ENCODE measurements around the gene MED12. TPM values are rescaled to one million over a fixed set of nuclear protein-coding genes. Genes with fewer than 3 reads are reported as not detected.

The MED12 gene
- total RNA-seq, 1 donor from 2014 or later, result 23.2 TPM

- intact Hi-C loops (cut with micrococcal nuclease), result no loop called here
- no peak overlapping the region for H3K27ac ChIP-seq (replicated peaks)
Measured at GRCh38 chrX:71183341-71183740, 64.9 kb downstream of the MED12 start.

GRCh38 chrX:71184092-71184491, 65.7 kb downstream of the MED12 start:
- intact Hi-C loops (cut with micrococcal nuclease), result no loop called here
- DNase-seq, result no peak
- H3K4me3 ChIP-seq, result no peak overlapping the region
- no peak overlapping the region for H3K27ac ChIP-seq (replicated peaks)
- no peak for TF ChIP-seq CTCF (IDR thresholded peaks at IDR 0.05; ENCODE audit: borderline replicate concordance)
- H3K27me3 ChIP-seq (ENCODE audit: low read depth), result no peaks in the 10 kb centered on the region
- peaks cover 6% of the 10 kb centered on the region for H3K4me1 ChIP-seq
- H3K9me3 ChIP-seq (replicated peaks), result no peaks in the 10 kb centered on the region
- H3K36me3 ChIP-seq, result no peaks in the 10 kb centered on the region

More at GRCh38 chrX:71183341-71183740, 64.9 kb downstream of the MED12 start:
- TF ChIP-seq CTCF (IDR thresholded peaks at IDR 0.05; ENCODE audit: borderline replicate concordance), result no peak
- DNase-seq, result no peak
- Histone ChIP-seq H3K27me3 (ENCODE audit: low read depth) (no peaks in the 10 kb centered on the region), H3K4me1 (peaks cover 6% of the 10 kb centered on the region), H3K9me3 (replicated peaks) (no peaks in the 10 kb centered on the region), H3K36me3 (no peaks in the 10 kb centered on the region), H3K4me3 (no peak overlapping the region)

GRCh38 chrX:71184803-71185495, 66.6 kb downstream of the MED12 start:
- intact Hi-C loops (cut with micrococcal nuclease), result no loop called here
- Histone ChIP-seq H3K4me1 (peaks cover 6% of the 10 kb centered on the region), H3K9me3 (replicated peaks) (no peaks in the 10 kb centered on the region), H3K4me3 (no peak overlapping the region), H3K36me3 (no peaks in the 10 kb centered on the region), H3K27ac (replicated peaks) (no peak overlapping the region), H3K27me3 (ENCODE audit: low read depth) (no peaks in the 10 kb centered on the region)
- TF ChIP-seq CTCF (IDR thresholded peaks at IDR 0.05; ENCODE audit: borderline replicate concordance), result no peak
- DNase-seq, result no peak

- no peaks in the 10 kb centered on the region for H3K36me3 ChIP-seq
- no peaks in the 10 kb centered on the region for H3K9me3 ChIP-seq (replicated peaks)
- no peak overlapping the region for H3K4me3 ChIP-seq
- no peak for TF ChIP-seq CTCF (IDR thresholded peaks at IDR 0.05; ENCODE audit: borderline replicate concordance)
- no peaks in the 10 kb centered on the region for H3K27me3 ChIP-seq (ENCODE audit: low read depth)
- no peak for DNase-seq
- H3K4me1 ChIP-seq, result no peaks in the 10 kb centered on the region
- intact Hi-C loops (cut with micrococcal nuclease), result no loop called here
- H3K27ac ChIP-seq (replicated peaks), result no peak overlapping the region
Measured at GRCh38 chrX:71191248-71191647, 72.9 kb downstream of the MED12 start.

Other genes with a start within 250 kb of the MED12 start
- not detected for gene TEX11, start 209.9 kb upstream of the MED12 start, total RNA-seq
- not detected for gene SLC7A3, start 187.5 kb upstream of the MED12 start, total RNA-seq
- 42.7 TPM for gene SNX12, start 50.3 kb upstream of the MED12 start, total RNA-seq
- gene FOXO4, start 22.7 kb upstream of the MED12 start, total RNA-seq, result 39.5 TPM
- gene CXorf65, start 11.9 kb upstream of the MED12 start, total RNA-seq, result not detected
- gene IL2RG, start 7.0 kb upstream of the MED12 start, total RNA-seq, result 0.99 TPM
- gene NLGN3, start 26.2 kb downstream of the MED12 start, total RNA-seq, result 0.41 TPM
- gene GJB1, start 104.6 kb downstream of the MED12 start, total RNA-seq, result not detected
- gene ZMYM3, start 135.5 kb downstream of the MED12 start, total RNA-seq, result 14.3 TPM
- 99.2 TPM for gene NONO, start 165.0 kb downstream of the MED12 start, total RNA-seq
- 111 TPM for gene ITGB1BP2, start 183.2 kb downstream of the MED12 start, total RNA-seq
- gene TAF1, start 247.8 kb downstream of the MED12 start, total RNA-seq, result 15.9 TPM